ENCODE results near the gene ATMIN. TPM values are rescaled to one million over a fixed set of nuclear protein-coding genes. Genes with fewer than 3 reads are reported as not detected.

Gene ATMIN
- total and polyA plus RNA-seq, 8 donors, result 1.8 to 102 (median 15.1) TPM

GRCh38 chr16:81073560-81074330, 38.1 kb downstream of the ATMIN start:
- Histone ChIP-seq H3K9me3 (no peaks in the 10 kb centered on the region), H3K27ac (no peak overlapping the region), H3K36me3 (no peaks in the 10 kb centered on the region), H3K4me3 (no peak overlapping the region), H3K4me1 (peaks cover 0 to 14% (median 9%) of the 10 kb centered on the region in 4 donors), H3K27me3 (no peaks in the 10 kb centered on the region)
- no peak for TF ChIP-seq POLR2AphosphoS5 (IDR thresholded peaks at IDR 0.05)
- no peak for TF ChIP-seq POLR2A (IDR thresholded peaks at IDR 0.05)
- TF ChIP-seq EP300 (IDR thresholded peaks at IDR 0.05), result no peak
- TF ChIP-seq, protein P1, sequence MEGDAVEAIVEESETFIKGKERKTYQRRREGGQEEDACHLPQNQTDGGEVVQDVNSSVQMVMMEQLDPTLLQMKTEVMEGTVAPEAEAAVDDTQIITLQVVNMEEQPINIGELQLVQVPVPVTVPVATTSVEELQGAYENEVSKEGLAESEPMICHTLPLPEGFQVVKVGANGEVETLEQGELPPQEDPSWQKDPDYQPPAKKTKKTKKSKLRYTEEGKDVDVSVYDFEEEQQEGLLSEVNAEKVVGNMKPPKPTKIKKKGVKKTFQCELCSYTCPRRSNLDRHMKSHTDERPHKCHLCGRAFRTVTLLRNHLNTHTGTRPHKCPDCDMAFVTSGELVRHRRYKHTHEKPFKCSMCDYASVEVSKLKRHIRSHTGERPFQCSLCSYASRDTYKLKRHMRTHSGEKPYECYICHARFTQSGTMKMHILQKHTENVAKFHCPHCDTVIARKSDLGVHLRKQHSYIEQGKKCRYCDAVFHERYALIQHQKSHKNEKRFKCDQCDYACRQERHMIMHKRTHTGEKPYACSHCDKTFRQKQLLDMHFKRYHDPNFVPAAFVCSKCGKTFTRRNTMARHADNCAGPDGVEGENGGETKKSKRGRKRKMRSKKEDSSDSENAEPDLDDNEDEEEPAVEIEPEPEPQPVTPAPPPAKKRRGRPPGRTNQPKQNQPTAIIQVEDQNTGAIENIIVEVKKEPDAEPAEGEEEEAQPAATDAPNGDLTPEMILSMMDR (IDR thresholded peaks at IDR 0.05), result no peak
- no peak for DNase-seq
- WGBS, 5 donors, result 71 to 72% (median 71%) methylated on average over 5 of the region's 5 CpGs
- intact Hi-C loops (cut with DNase I; ENCODE audit: low total_unique reads), result no loop called here

GRCh38 chr16:81076566-81077075, 41.0 kb downstream of the ATMIN start:
- Histone ChIP-seq H3K9me3 (no peaks in the 10 kb centered on the region), H3K4me3 (peak overlapping the region; percentile 64 to 77 (median 66)), H3K36me3 (peaks cover 0 to 6% (median 0%) of the 10 kb centered on the region in 4 donors), H3K27me3 (no peaks in the 10 kb centered on the region), H3K4me1 (peaks cover 0 to 14% (median 9%) of the 10 kb centered on the region in 4 donors), H3K27ac (peak overlapping the region; percentile 91 to 95 (median 94))
- intact Hi-C loops (cut with DNase I; ENCODE audit: low total_unique reads), result no loop called here
- TF ChIP-seq POLR2A (IDR thresholded peaks at IDR 0.05), result no peak
- TF ChIP-seq POLR2AphosphoS5 (IDR thresholded peaks at IDR 0.05), result no peak
- peak; percentile 92 to 95 for DNase-seq
- 0 to 1% (median 1%) methylated on average over 25 to 27 of the region's 27 CpGs for whole genome bisulfite sequencing, 5 donors

DNA sequence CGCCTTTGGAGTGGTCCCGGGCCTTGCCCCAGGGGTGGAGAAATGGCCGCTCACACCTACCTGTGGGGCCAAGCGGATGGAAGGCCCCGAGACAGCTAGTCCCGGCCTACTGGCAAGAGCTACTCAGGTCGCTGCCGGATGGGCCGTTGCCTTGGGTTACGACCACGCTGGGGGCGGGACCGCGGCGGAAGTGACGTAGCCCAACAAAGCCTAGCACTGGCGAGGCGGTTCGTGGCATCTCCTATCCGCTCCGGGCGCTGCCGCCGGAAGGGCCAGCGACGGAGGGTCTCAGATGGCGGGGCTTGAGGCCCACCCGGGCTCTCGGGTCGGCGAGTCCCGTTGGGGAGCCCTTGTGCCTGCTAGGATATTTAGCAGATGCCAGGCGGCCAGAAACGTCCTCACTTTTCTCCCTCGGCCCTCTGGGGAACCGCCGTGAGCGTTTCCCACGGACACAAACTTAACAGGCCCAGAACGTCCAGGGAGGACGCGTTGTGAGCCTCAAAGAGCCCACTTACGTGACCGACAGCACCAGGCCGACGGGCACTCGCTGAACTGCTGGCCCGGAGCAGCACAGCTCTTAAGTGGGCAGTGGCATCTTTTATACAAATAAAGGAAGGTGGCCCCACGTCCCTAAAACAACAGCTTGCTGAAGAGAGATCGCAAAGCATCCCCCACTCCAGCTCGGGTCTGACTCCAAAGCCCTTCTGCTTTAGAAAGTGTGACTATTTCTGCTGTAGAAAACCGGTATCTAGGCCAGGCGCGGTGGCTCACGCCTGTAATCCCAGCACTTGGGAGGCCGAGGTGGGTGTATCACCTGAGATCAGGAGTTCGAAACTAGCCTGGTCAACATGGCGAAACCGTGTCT, 41.7 kb downstream of the ATMIN start, which contains the start of gene C16orf46:
Gene C16orf46 (minus strand): TSS at position 163 of the 865 bp plus-strand sequence. CDS start 13,283 bp downstream, outside the sequence.
- TF ChIP-seq, protein P1 (IDR thresholded peaks at IDR 0.05), result no peak
- peak; percentile 72 to 98 (median 95) for TF ChIP-seq POLR2AphosphoS5 (IDR thresholded peaks at IDR 0.05)
- no peak for TF ChIP-seq EP300 (IDR thresholded peaks at IDR 0.05)
- TF ChIP-seq POLR2A (IDR thresholded peaks at IDR 0.05), result peak in 2 of 4 donors; percentile 42 to 44
- H3K9me3 ChIP-seq, result no peaks in the 10 kb centered on the region
- peak; percentile 99 for DNase-seq
- H3K36me3 ChIP-seq, result peaks cover 0 to 8% (median 0%) of the 10 kb centered on the region in 4 donors
- no peaks in the 10 kb centered on the region for H3K27me3 ChIP-seq
- H3K4me3 ChIP-seq, result peak within 1 kb of the TSS; percentile 64 to 77 (median 66)
- WGBS, 5 donors, result 10 to 15% (median 11%) methylated on average over 43 to 59 of the region's 59 CpGs
- peak within 1 kb of the TSS; percentile 91 to 95 (median 94) for H3K27ac ChIP-seq
- intact Hi-C loops (cut with DNase I; ENCODE audit: low total_unique reads), result no loop called here
- H3K4me1 ChIP-seq, result peaks cover 0 to 14% (median 9%) of the 10 kb centered on the region in 4 donors

DNA sequence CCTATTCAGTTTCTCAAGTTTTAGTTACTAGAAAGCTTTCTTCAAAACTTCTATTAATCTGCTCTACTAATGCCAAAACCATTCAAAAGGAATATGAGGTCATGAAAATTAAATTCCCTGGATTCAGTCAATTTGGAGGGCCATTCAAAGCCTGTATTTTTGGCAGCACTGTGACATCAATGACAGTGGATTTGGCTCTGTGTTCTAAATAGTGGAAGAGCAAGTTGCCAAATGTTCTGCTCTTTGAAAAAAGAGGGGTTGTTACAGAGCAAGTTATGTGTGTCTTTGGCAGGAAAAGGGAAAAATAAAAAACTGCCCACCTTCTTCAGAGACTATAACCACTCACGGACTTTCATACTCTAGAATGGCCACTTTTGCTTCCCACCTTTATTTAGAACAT, 44.6 kb downstream of the ATMIN start:
- H3K4me3 ChIP-seq, result no peak overlapping the region
- no peak overlapping the region for H3K27ac ChIP-seq
- H3K4me1 ChIP-seq, result peaks cover 0 to 14% (median 9%) of the 10 kb centered on the region in 4 donors
- no peaks in the 10 kb centered on the region for H3K9me3 ChIP-seq
- peaks cover 0 to 20% (median 7%) of the 10 kb centered on the region in 4 donors for H3K36me3 ChIP-seq
- H3K27me3 ChIP-seq, result no peaks in the 10 kb centered on the region
- TF ChIP-seq EP300 (IDR thresholded peaks at IDR 0.05) (no peak), POLR2A (IDR thresholded peaks at IDR 0.05) (no peak), POLR2AphosphoS5 (IDR thresholded peaks at IDR 0.05) (no peak)
- TF ChIP-seq, protein P1 (IDR thresholded peaks at IDR 0.05), result no peak
- WGBS, 5 donors, result 83 to 96% (median 87%) methylated on average over 1 of the region's 1 CpG
- peak in 1 of 2 donors; percentile 8 for DNase-seq
- intact Hi-C loops (cut with DNase I; ENCODE audit: low total_unique reads), result no loop called here
